IPS DF 6.9 (cell line): ENCODE measurements around the gene ZFHX2.

Experiments
- DNase-seq: peaks from one replicate; pipeline ENCODE4 v3.0.0-alpha.2; 2013; ENCODE audit warnings: low read depth, low spot score
- H3K27ac ChIP-seq: one replicate; pipeline ENCODE4 v1.5.1; 2013; ENCODE audit warnings: low read length, control low read depth
- H3K27me3 ChIP-seq: 2 replicates; pipeline ENCODE4 v1.6.1; 2013; ENCODE audit warnings: mild to moderate bottlenecking, low read length; ENCODE audit not compliant: control insufficient read depth, insufficient read depth
- H3K36me3 ChIP-seq: 2 replicates; pipeline ENCODE4 v1.6.1; 2013; ENCODE audit warnings: low read length; ENCODE audit not compliant: control insufficient read depth, insufficient read depth
- H3K4me1 ChIP-seq: 2 replicates; pipeline ENCODE4 v1.6.1; 2013; ENCODE audit warnings: low read length; ENCODE audit not compliant: control insufficient read depth, insufficient read depth
- H3K4me3 ChIP-seq: 2 replicates; pipeline ENCODE4 v1.5.1; 2013; ENCODE audit warnings: mild to moderate bottlenecking, low read length
- H3K9me3 ChIP-seq: 2 replicates; pipeline ENCODE4 v1.6.1; 2013; ENCODE audit warnings: low read length, inconsistent platforms; ENCODE audit not compliant: control insufficient read depth, insufficient read depth
- WGBS: extraction: QIAGEN DNeasy Blood & Tissue Kit; methylation state at CpG from one replicate; pipeline ENCODE4 v1.1.7; 2013; ENCODE audit warnings: mixed read lengths, missing lambda C conversion rate; ENCODE audit not compliant: insufficient read length, insufficient coverage; 5-methylcytosine and 5-hydroxymethylcytosine counted together

The ZFHX2 gene

DNA sequence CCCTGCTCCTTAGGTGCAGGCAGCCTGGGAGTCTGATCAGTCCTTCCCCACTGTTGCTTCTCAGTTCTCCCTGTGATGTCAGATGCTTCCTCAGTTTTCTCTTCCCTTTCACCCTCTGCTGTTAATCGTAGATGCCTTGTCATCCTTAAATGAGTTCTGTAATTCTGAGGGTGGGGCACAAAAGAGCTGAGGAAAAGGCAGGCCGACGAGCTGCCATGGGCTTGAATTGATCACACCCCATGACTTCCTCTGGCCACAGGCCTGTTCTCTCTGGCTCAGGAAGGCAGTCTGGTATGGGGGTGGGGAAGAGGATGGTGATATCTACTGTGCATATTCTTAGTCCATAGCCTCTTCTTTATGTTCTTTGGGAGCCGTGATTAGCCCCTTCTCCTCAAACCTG lies 21.3 kb upstream of the ZFHX2 start:
- H3K27ac ChIP-seq, result no peak overlapping the region
- no CpG with 5 or more reads among the region's 4 CpGs for WGBS
- no peaks in the 10 kb centered on the region for H3K36me3 ChIP-seq
- no peaks in the 10 kb centered on the region for H3K9me3 ChIP-seq
- peaks cover 6% of the 10 kb centered on the region for H3K4me1 ChIP-seq
- peaks cover 8% of the 10 kb centered on the region for H3K27me3 ChIP-seq
- DNase-seq, result no peak
- H3K4me3 ChIP-seq, result no peak overlapping the region

DNA sequence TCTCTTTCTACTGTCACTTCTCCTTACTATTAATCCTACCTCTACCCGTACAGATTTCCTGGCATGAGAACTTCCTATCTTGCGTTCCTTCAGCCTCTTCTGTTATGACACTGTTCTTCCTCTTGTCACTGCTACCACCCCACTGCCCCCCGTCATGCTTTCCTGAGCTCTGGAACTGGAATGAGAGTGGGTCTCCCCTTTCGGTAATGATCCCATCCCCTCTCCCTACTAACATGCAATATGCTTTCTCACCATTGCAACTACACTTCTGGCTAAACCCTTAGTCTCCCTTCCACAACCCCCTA lies 20.9 kb upstream of the ZFHX2 start:
- no peak overlapping the region for H3K4me3 ChIP-seq
- H3K36me3 ChIP-seq, result no peaks in the 10 kb centered on the region
- WGBS, result no CpG with 5 or more reads among the region's 4 CpGs
- H3K27ac ChIP-seq, result no peak overlapping the region
- no peak for DNase-seq
- peaks cover 6% of the 10 kb centered on the region for H3K4me1 ChIP-seq
- no peaks in the 10 kb centered on the region for H3K9me3 ChIP-seq
- H3K27me3 ChIP-seq, result peaks cover 8% of the 10 kb centered on the region

GRCh38 chr14:23571701-23572523 lies 20.3 kb upstream of the ZFHX2 start:
- Histone ChIP-seq H3K4me3 (no peak overlapping the region), H3K36me3 (no peaks in the 10 kb centered on the region), H3K27ac (no peak overlapping the region), H3K27me3 (peaks cover 8% of the 10 kb centered on the region), H3K9me3 (no peaks in the 10 kb centered on the region), H3K4me1 (peaks cover 6% of the 10 kb centered on the region)
- no CpG with 5 or more reads among the region's 14 CpGs for whole genome bisulfite sequencing
- no peak for DNase-seq

GRCh38 chr14:23570806-23571483 lies 19.4 kb upstream of the ZFHX2 start:
- no peaks in the 10 kb centered on the region for H3K36me3 ChIP-seq
- H3K4me3 ChIP-seq, result no peak overlapping the region
- no peaks in the 10 kb centered on the region for H3K9me3 ChIP-seq
- no peak overlapping the region for H3K27ac ChIP-seq
- WGBS, result no CpG with 5 or more reads among the region's 23 CpGs
- peaks cover 3% of the 10 kb centered on the region; the same call in 1 of the 2 replicates for H3K27me3 ChIP-seq
- H3K4me1 ChIP-seq, result peaks cover 4% of the 10 kb centered on the region; the same call in 1 of the 2 replicates
- DNase-seq, result no peak

DNA sequence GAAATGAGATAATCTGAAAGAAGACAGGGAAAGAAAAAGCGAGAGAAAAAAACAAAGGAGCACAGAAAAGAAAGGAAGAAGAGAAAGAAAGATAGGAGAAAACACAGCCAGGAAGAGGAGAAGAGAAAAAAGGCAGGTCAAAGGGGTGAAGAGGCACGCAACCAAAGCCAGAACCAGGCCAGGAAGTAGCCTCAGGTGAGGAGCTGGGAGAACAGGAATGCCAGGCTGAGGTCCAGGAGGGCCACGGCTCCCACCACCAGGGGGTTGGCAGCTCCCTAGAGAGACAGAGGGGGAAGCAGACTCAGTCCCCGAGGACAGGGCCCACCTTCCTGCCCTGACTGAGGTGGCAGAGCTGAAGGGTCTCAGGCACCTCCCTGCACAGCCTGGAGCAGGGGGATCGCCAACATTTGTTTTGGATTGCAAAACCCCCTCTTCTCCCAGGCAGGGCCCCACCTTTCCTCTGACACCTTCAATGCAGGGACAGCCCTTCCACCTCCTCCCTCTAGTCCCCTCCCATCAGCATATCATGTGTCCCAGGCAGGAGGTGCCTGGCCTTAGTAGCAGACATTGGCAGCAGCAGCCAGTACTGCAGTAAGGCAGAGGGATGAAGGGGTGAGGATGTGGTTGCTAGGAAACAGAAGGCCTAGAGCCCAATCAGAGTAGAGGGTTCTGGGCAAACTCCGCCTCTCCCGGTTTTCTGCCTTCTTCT lies 18.0 kb upstream of the ZFHX2 start:
- H3K4me3 ChIP-seq, result no peak overlapping the region
- peaks cover 4% of the 10 kb centered on the region; the same call in 1 of the 2 replicates for H3K4me1 ChIP-seq
- no peak for DNase-seq
- no CpG with 5 or more reads among the region's 7 CpGs for WGBS
- H3K27me3 ChIP-seq, result no peaks in the 10 kb centered on the region
- H3K36me3 ChIP-seq, result no peaks in the 10 kb centered on the region; the same call in 1 of the 2 replicates
- no peak overlapping the region for H3K27ac ChIP-seq
- no peaks in the 10 kb centered on the region for H3K9me3 ChIP-seq

DNA sequence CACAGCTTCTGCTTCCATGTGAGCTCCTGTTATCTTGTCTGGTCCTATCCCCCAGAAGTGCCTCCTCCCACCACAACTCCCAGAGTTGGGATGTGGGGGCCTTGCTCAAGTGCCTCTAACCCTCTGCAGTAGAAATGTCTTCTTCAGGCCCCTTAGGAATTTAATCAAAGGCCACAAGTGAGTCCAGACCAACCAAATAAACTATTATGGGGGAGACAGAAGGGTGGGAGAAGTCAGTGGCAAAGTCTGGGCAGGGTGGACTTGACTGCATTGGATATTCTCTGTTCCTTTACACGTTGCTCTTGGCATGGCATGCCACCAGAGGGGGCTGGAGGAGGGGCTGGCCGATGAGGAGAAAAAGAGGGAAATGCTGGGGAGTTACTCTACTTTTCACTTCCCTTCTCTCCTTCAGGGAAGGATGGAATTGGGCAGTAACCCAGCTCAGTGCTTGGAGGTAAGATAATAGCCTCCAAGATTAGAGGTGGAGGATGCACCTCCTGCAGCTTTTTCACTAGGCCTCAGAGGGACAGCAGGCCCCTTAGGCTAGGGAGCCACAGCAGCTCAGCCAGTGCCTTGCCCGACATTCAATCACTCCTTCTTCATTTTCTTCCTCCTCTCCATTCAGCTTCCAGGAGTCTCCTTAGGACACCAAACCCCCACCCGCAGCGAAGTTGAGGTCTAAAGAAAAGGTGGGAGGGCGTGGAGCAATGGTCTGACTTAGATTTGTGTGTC lies 17.2 kb upstream of the ZFHX2 start:
- no CpG with 5 or more reads among the region's 6 CpGs for WGBS
- no peaks in the 10 kb centered on the region; the same call in 1 of the 2 replicates for H3K36me3 ChIP-seq
- H3K9me3 ChIP-seq, result no peaks in the 10 kb centered on the region
- H3K27ac ChIP-seq, result no peak overlapping the region
- no peak for DNase-seq
- no peaks in the 10 kb centered on the region for H3K27me3 ChIP-seq
- no peak overlapping the region for H3K4me3 ChIP-seq
- peaks cover 4% of the 10 kb centered on the region; the same call in 1 of the 2 replicates for H3K4me1 ChIP-seq

GRCh38 chr14:23568021-23568599 lies 16.5 kb upstream of the ZFHX2 start:
- peaks cover 5% of the 10 kb centered on the region; the same call in 1 of the 2 replicates for H3K36me3 ChIP-seq
- H3K4me1 ChIP-seq, result peaks cover 4% of the 10 kb centered on the region; the same call in 1 of the 2 replicates
- no peaks in the 10 kb centered on the region for H3K27me3 ChIP-seq
- H3K9me3 ChIP-seq, result no peaks in the 10 kb centered on the region
- no peak overlapping the region for H3K4me3 ChIP-seq
- H3K27ac ChIP-seq, result no peak overlapping the region
- no peak for DNase-seq
- no CpG with 5 or more reads among the region's 2 CpGs for WGBS

- DNase-seq, result peak; percentile 72
- WGBS, result no CpG with 5 or more reads among the region's 53 CpGs
- Histone ChIP-seq H3K4me1 (peaks cover 4% of the 10 kb centered on the region; the same call in 1 of the 2 replicates), H3K27ac (no peak within 1 kb of the TSS), H3K27me3 (no peaks in the 10 kb centered on the region), H3K9me3 (no peaks in the 10 kb centered on the region), H3K4me3 (peak within 1 kb of the TSS; percentile 68), H3K36me3 (peaks cover 6% of the 10 kb centered on the region; the same call in 1 of the 2 replicates)
These were observed 15.8 kb upstream of the ZFHX2 start, which contains the start of gene AP1G2 for GRCh38 chr14:23567186-23568020. TSS of gene AP1G2 (minus strand) at chr14:23567791. CDS start at chr14:23567314, 477 bp downstream.

DNA sequence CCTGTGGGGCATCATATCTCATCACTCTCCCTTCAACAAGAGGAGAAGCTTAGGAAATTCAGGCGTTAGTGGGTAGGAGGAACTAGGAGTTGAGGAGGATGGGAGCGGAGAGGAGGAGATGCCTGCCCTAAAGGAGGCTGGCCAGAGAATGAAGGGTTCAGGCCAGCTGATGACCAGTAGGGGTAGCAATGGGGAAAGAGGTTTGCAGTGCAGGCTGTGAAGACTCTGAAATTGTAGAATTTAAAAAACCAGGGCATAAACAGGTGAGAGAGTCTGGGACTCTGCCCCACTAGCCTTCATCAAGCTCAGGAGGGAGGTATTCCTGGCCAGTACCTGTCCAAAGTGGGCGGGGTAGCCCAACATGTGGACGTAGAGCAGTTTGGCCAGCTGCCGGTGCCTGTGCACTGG lies 15.2 kb upstream of the ZFHX2 start:
- H3K9me3 ChIP-seq, result no peaks in the 10 kb centered on the region
- DNase-seq, result no peak
- no peaks in the 10 kb centered on the region for H3K27me3 ChIP-seq
- no CpG with 5 or more reads among the region's 5 CpGs for WGBS
- H3K27ac ChIP-seq, result no peak overlapping the region
- H3K36me3 ChIP-seq, result peaks cover 6% of the 10 kb centered on the region; the same call in 1 of the 2 replicates
- H3K4me1 ChIP-seq, result peaks cover 4% of the 10 kb centered on the region; the same call in 1 of the 2 replicates
- peak overlapping the region; percentile 68; the same call in 1 of the 2 replicates for H3K4me3 ChIP-seq
